Measurements from ENCODE around the gene ELP5.

DNA sequence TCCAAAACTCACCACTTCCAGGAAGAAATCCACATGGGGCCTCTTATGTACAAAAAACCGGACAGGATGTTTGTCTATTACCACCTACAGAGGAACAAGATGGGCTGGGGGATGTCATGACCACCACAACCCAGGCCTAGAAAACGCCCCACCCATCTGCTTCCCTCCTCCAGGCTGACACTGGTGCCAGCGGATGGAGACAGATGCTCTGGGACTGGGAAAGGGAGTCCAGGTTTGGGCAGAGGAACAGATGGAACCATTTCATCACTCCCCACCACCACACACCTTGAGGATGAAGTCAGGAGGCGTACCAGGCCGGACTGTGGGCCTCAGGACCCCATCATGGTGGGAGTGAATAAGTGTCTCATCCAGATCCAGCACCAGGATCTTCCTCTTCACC is 5.2 kb upstream of the ELP5 start:
- TF ChIP-seq, protein P1, sequence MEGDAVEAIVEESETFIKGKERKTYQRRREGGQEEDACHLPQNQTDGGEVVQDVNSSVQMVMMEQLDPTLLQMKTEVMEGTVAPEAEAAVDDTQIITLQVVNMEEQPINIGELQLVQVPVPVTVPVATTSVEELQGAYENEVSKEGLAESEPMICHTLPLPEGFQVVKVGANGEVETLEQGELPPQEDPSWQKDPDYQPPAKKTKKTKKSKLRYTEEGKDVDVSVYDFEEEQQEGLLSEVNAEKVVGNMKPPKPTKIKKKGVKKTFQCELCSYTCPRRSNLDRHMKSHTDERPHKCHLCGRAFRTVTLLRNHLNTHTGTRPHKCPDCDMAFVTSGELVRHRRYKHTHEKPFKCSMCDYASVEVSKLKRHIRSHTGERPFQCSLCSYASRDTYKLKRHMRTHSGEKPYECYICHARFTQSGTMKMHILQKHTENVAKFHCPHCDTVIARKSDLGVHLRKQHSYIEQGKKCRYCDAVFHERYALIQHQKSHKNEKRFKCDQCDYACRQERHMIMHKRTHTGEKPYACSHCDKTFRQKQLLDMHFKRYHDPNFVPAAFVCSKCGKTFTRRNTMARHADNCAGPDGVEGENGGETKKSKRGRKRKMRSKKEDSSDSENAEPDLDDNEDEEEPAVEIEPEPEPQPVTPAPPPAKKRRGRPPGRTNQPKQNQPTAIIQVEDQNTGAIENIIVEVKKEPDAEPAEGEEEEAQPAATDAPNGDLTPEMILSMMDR (IDR thresholded peaks at IDR 0.05 in 4 of 5, conservative IDR thresholded peaks at IDR 0.05 in 1 of 5), result no peak
- TF ChIP-seq POLR2A (IDR thresholded peaks at IDR 0.05), result no peak

Measured in gastrocnemius medialis (tissue), 4 donors.